ENCODE measurements around the gene COMMD9. TPM values are rescaled to one million over a fixed set of nuclear protein-coding genes. Genes with fewer than 3 reads are reported as not detected.

COMMD9 gene
- total and polyA plus RNA-seq, 4 donors: 22.9 to 50.8 (median 28.3) TPM

GRCh38 chr11:36258730-36259360 is 30.4 kb downstream of the COMMD9 start:
- 42% methylated on average over 12 of the region's 12 CpGs for WGBS
- TF ChIP-seq JUND (IDR thresholded peaks at IDR 0.05) (no peak), CTCF (IDR thresholded peaks at IDR 0.05; ENCODE audit: low read depth, low read length, missing input control) (peak; percentile 49), RAD21 (IDR thresholded peaks at IDR 0.05) (peak; percentile 78 to 84)
- TF ChIP-seq, protein P1, sequence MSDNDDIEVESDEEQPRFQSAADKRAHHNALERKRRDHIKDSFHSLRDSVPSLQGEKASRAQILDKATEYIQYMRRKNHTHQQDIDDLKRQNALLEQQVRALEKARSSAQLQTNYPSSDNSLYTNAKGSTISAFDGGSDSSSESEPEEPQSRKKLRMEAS (IDR thresholded peaks at IDR 0.05): no peak

DNA sequence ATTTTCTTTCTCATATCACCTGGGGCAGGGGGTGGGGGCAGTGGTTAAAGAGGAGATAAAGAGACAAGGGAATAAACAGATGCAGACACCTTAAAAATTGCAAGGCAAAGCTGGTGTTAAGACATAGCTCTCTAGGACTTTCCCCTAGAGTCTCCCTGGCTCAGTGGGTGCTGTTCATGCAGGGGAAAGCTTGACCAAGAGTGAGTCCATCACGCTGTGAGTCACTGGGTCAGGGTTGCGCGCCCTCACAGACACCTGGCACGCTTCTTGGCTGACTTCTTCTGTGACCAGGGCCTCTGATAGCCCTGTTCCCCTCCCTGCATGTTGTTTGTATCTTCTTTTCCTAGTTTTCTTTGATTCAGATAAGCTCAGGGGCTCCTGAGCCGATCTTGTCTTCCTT is 31.9 kb downstream of the COMMD9 start:
- Histone ChIP-seq H3K9ac (ENCODE audit: low read depth in 1 of 2, low read length in 2 of 2) (no peak overlapping the region), H3K9me3 (ENCODE audit: control insufficient read depth in 4 of 4, low read length in 3 of 4) (no peaks in the 10 kb centered on the region), H3K4me1 (ENCODE audit: control insufficient read depth in 4 of 4, insufficient read depth in 4 of 4, low read length in 3 of 4) (no peaks in the 10 kb centered on the region), H3K27me3 (ENCODE audit: control insufficient read depth in 4 of 4, insufficient read depth in 4 of 4, low read length in 3 of 4) (no peaks in the 10 kb centered on the region), H3K36me3 (ENCODE audit: control insufficient read depth in 4 of 4, insufficient read depth in 3 of 4, low read depth in 1 of 4, low read length in 3 of 4) (no peaks in the 10 kb centered on the region), H3K4me3 (ENCODE audit: low read depth in 1 of 3, low read length in 3 of 3) (no peak overlapping the region), H3K27ac (ENCODE audit: low read depth in 1 of 2, low read length in 2 of 2) (no peak overlapping the region)
- DNase-seq (ENCODE audit: low spot score): no peak
- 46% methylated on average over 5 of the region's 5 CpGs for WGBS
- TF ChIP-seq RAD21 (IDR thresholded peaks at IDR 0.05) (no peak), RXRA (IDR thresholded peaks at IDR 0.05) (no peak), YY1 (IDR thresholded peaks at IDR 0.05) (no peak), CTCF (IDR thresholded peaks at IDR 0.05; ENCODE audit: low read depth, low read length, missing input control) (no peak), GABPA (IDR thresholded peaks at IDR 0.05 in 1 of 2, conservative IDR thresholded peaks at IDR 0.05 in 1 of 2) (no peak), FOXA2 (IDR thresholded peaks at IDR 0.05) (no peak), SP1 (IDR thresholded peaks at IDR 0.05) (no peak), NR2F2 (IDR thresholded peaks at IDR 0.05) (no peak), ZBTB33 (IDR thresholded peaks at IDR 0.05) (no peak), EGR1 (IDR thresholded peaks at IDR 0.05; ENCODE audit: low read depth in 2 of 2) (no peak)
- TF ChIP-seq, protein P1 (IDR thresholded peaks at IDR 0.05): no peak
- TF ChIP-seq, protein P2, sequence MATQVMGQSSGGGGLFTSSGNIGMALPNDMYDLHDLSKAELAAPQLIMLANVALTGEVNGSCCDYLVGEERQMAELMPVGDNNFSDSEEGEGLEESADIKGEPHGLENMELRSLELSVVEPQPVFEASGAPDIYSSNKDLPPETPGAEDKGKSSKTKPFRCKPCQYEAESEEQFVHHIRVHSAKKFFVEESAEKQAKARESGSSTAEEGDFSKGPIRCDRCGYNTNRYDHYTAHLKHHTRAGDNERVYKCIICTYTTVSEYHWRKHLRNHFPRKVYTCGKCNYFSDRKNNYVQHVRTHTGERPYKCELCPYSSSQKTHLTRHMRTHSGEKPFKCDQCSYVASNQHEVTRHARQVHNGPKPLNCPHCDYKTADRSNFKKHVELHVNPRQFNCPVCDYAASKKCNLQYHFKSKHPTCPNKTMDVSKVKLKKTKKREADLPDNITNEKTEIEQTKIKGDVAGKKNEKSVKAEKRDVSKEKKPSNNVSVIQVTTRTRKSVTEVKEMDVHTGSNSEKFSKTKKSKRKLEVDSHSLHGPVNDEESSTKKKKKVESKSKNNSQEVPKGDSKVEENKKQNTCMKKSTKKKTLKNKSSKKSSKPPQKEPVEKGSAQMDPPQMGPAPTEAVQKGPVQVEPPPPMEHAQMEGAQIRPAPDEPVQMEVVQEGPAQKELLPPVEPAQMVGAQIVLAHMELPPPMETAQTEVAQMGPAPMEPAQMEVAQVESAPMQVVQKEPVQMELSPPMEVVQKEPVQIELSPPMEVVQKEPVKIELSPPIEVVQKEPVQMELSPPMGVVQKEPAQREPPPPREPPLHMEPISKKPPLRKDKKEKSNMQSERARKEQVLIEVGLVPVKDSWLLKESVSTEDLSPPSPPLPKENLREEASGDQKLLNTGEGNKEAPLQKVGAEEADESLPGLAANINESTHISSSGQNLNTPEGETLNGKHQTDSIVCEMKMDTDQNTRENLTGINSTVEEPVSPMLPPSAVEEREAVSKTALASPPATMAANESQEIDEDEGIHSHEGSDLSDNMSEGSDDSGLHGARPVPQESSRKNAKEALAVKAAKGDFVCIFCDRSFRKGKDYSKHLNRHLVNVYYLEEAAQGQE (IDR thresholded peaks at IDR 0.05): no peak

More at GRCh38 chr11:36258730-36259360, 30.4 kb downstream of the COMMD9 start:
- H3K4me1 ChIP-seq (ENCODE audit: control insufficient read depth in 4 of 4, insufficient read depth in 4 of 4, low read length in 3 of 4): no peaks in the 10 kb centered on the region
- no peaks in the 10 kb centered on the region for H3K9me3 ChIP-seq (ENCODE audit: control insufficient read depth in 4 of 4, low read length in 3 of 4)
- H3K27me3 ChIP-seq (ENCODE audit: control insufficient read depth in 4 of 4, insufficient read depth in 4 of 4, low read length in 3 of 4): peaks cover 0 to 2% (median 0%) of the 10 kb centered on the region in 4 donors
- no peak overlapping the region for H3K27ac ChIP-seq (ENCODE audit: low read depth in 1 of 2, low read length in 2 of 2)
- no peak for DNase-seq (ENCODE audit: low spot score)
- H3K4me3 ChIP-seq (ENCODE audit: low read depth in 1 of 3, low read length in 3 of 3): no peak overlapping the region
- no peaks in the 10 kb centered on the region for H3K36me3 ChIP-seq (ENCODE audit: control insufficient read depth in 4 of 4, insufficient read depth in 3 of 4, low read depth in 1 of 4, low read length in 3 of 4)
- H3K9ac ChIP-seq (ENCODE audit: low read depth in 1 of 2, low read length in 2 of 2): no peak overlapping the region
